ENCODE data around the gene STAC2.

- TF ChIP-seq POLR2AphosphoS5 (IDR thresholded peaks at IDR 0.05; ENCODE audit: borderline replicate concordance, low read depth, low read length) (no peak), EZH2 (IDR thresholded peaks at IDR 0.05) (no peak), FOXP2 (optimal IDR thresholded peaks at IDR 0.05; ENCODE audit: control extremely low read depth, extremely low read length, insufficient read depth) (no peak)
Measured at GRCh38 chr17:39218906-39219305, 6.8 kb downstream of the STAC2 start.

Data from SK-N-MC (cell line).